H1 (cell line): ENCODE data around the gene NTNG2. TPM values are rescaled to one million over a fixed set of nuclear protein-coding genes. Genes with fewer than 3 reads are reported as not detected.

Source experiments
- polyA plus RNA-seq, 7 experiments: library from polyadenylated mRNA; depleted of rRNA in 3 of 7; stranded (reverse) in 5 of 7; unstranded in 2 of 7; fragments of >200 nt in 5 of 7; fragments of 200-250 nt in 2 of 7; gene quantifications; 1 replicate in 5 of 7; 2 replicates in 1 of 7; 4 replicates in 1 of 7; pipeline versions ENCODE4 v1.2.1 to v1.2.3, GENCODE V29; 2011 to 2013; ENCODE audit warnings: missing spikeins in 2 of 7, mixed read lengths in 2 of 7
- total RNA-seq: library from RNA; stranded (reverse); fragmentation: NEBNext Ultra II Directional; extraction: Animal tissue kit (Norgen Biotek cat#: 25700); gene quantifications from 2 replicates; pipeline ENCODE4 v1.2.1, GENCODE V29; 2021

NTNG2 gene
- total and polyA plus RNA-seq, 2 of the 8 experiments (the other 6 are each of a cell fraction or from before 2014, with no cell fraction given) = 1.4 to 1.5 TPM

Other genes starting within 250 kb of the NTNG2 start
- gene MED27, start 82.2 kb upstream of the NTNG2 start, total RNA-seq = 29.9 and 32.7 TPM in 2 replicates
- 47.7 and 56.5 TPM in 2 replicates for gene MED27, start 82.2 kb upstream of the NTNG2 start, polyA plus RNA-seq (2011; rRNA removed)
- 33.2 and 37.9 TPM in 2 replicates for gene SETX, start 192.9 kb downstream of the NTNG2 start, total RNA-seq
- gene SETX, start 192.9 kb downstream of the NTNG2 start, polyA plus RNA-seq (2011; rRNA removed) = 9.5 and 15.1 TPM in 2 replicates
- 22.2 and 22.6 TPM in 2 replicates for gene TTF1, start 244.8 kb downstream of the NTNG2 start, total RNA-seq
- 6.5 and 7.8 TPM in 2 replicates for gene TTF1, start 244.8 kb downstream of the NTNG2 start, polyA plus RNA-seq (2011; rRNA removed)
- 0.52 and 0.63 TPM in 2 replicates for gene CFAP77, start 248.2 kb downstream of the NTNG2 start, total RNA-seq
- gene CFAP77, start 248.2 kb downstream of the NTNG2 start, polyA plus RNA-seq (2011; rRNA removed) = 0.97 and 1.2 TPM in 2 replicates